Spinal cord (tissue), 10 donors: ENCODE data around the gene SASH3. TPM values are rescaled to one million over a fixed set of nuclear protein-coding genes. Genes with fewer than 3 reads are reported as not detected.
A peak's percentile ranks its signal among the peaks of the same experiment; 100 is the strongest.

Source experiments
- DNase-seq, 6 donors: peaks; one replicate each; pipeline versions ENCODE4 v3.0.0 to v3.0.0-alpha.2; 2013 to 2015; ENCODE audit warnings: low spot score in 6 of 6, low read depth in 4 of 6
- H3K27ac ChIP-seq: one replicate; pipeline ENCODE4 v1.5.1; 2013; ENCODE audit warnings: low read depth, low read length, control low read depth
- H3K27me3 ChIP-seq: one replicate; pipeline ENCODE4 v1.6.1; 2013; ENCODE audit warnings: low read length; ENCODE audit not compliant: control insufficient read depth, insufficient read depth
- H3K36me3 ChIP-seq: one replicate; pipeline ENCODE4 v1.6.1; 2013; ENCODE audit warnings: low read length; ENCODE audit not compliant: control insufficient read depth, insufficient read depth
- H3K4me1 ChIP-seq: one replicate; pipeline ENCODE4 v1.6.1; 2013; ENCODE audit warnings: low read length; ENCODE audit not compliant: control insufficient read depth, insufficient read depth
- H3K4me3 ChIP-seq: one replicate; pipeline ENCODE4 v1.5.1; 2013; ENCODE audit warnings: low read depth, low read length, control low read depth
- H3K9me3 ChIP-seq: one replicate; pipeline ENCODE4 v1.6.1; 2013; ENCODE audit warnings: low read length; ENCODE audit not compliant: control insufficient read depth, insufficient read depth
- WGBS: methylation state at CpG from one replicate; pipeline ENCODE4 v1.1.5; 2013; ENCODE audit warnings: missing lambda C conversion rate; ENCODE audit not compliant: insufficient coverage; 5-methylcytosine and 5-hydroxymethylcytosine counted together
- polyA plus RNA-seq, 2 donors: library from polyadenylated mRNA; unstranded; fragments of 120-200 nt; gene quantifications; one replicate each; pipeline ENCODE4 v1.2.1, GENCODE V29; 2013; ENCODE audit not compliant: insufficient read length in 2 of 2
- total RNA-seq, 2 donors: library from RNA; depleted of rRNA in 1 of 2; stranded (reverse); fragments of 120-200 nt in 1 of 2; fragments of >200 nt in 1 of 2; gene quantifications; one replicate each; pipeline versions ENCODE4 v1.2.3 to v1.2.4, GENCODE V29; 2013 to 2014
- donor health status: healthy.

Gene SASH3
- total and polyA plus RNA-seq, 4 donors = 4.8 to 8.2 (median 5.2) TPM

DNA sequence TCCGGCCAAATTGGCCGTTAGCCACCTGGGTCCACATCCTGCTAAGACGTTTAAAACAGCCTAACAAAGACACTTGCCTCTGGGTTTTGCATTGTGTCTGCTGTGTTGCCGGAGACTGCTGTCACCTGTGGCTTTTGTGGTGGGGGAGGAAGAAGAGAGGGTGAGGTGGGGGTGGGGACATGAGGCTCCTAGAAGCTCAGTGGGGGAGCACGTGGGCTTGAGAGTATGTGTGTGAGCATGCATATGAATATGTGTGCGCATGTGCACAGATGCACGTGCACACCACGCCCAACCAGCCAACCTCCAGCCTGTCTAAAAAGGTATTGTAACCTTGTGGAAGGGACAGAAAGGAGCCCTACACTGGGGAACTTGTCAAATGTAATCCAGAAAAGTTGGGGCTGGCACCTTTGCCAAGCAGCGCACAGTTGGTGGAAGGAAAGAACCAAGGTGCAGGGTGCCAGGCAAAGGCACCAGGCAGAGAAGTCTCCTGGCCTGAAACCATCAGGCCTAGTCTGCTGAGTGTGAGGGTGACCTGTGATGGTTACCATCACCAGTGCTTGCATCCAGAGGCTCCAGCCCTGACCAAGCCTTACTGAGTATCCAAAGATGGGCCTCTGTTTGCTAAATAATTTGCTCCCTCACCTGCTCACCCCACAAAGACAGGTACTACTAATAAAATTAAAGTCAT lies 10.1 kb upstream of the SASH3 start:
- H3K4me3 ChIP-seq = no peak overlapping the region
- H3K36me3 ChIP-seq = no peaks in the 10 kb centered on the region
- no peaks in the 10 kb centered on the region for H3K4me1 ChIP-seq
- H3K9me3 ChIP-seq = no peaks in the 10 kb centered on the region
- no peaks in the 10 kb centered on the region for H3K27me3 ChIP-seq
- no peak overlapping the region for H3K27ac ChIP-seq
- DNase-seq = no peak
- 63% methylated on average over 6 of the region's 9 CpGs for WGBS

DNA sequence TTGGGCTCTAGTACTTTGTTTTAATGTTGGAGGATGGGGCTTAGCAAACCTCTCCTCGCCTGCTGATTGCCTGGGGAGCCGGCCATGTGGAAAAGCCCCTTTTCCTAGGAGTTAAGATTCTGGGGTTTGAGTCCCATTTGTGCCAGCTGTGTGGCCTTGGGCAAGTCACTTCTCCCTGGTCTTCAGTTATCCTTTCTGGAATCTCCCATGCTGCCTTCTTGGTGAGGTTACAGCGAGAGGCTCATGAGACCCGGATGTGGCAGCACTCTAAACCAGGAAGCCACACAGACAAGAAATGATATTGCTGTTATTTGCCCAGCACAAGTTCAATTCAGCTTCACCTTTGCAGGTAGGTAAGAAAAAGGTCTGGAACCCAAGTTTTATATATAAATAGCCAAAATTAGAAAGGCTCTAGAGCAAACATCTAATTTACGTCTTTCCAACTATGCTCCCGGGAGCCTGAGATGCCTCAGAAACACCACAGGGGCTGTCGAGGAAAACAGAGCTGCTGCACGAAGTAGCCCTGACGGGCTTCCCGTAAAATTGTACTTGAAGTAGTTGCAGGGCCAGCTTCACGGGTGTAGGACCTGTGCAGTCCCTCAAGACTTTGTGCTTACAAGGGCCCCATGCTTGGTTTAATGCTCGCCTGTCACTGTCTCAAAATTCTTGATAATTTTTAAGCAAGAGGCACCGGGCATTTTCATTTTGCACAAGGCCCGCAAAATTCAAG lies 8.3 kb upstream of the SASH3 start:
- Histone ChIP-seq H3K27ac (no peak overlapping the region), H3K27me3 (no peaks in the 10 kb centered on the region), H3K4me1 (no peaks in the 10 kb centered on the region), H3K36me3 (no peaks in the 10 kb centered on the region), H3K9me3 (no peaks in the 10 kb centered on the region), H3K4me3 (no peak overlapping the region)
- DNase-seq = no peak
- WGBS = 75% methylated on average over 12 of the region's 14 CpGs

DNA sequence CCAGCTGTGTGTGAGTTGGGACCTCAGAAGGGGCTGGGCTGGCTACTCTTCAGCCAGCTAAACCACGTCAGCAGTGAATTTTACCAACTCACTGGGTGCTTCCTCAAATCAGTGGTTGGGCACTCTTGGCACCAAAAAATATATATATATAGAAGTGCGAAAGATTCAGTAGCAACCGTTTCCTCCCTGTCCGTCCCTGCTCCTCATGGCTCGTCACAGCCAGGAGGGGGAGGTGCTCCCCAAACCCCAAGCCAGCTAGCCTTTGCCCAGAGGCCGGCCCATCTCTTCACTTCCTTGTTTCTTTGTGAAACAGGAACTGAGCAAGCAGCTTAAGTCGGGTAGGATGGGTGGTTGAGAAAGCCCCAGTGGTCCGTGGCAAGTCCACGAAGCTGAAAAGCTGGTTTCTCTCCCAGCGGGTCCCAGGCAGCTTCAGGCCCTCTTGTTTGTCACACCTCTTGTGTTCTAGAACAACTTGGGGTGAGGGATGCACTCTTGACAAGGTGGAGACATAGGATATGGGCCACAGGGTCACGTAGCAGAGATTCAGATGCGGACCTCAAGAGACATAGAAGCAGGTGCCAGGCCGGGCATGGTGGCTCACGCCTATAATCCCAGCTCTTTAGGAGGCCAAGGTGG lies 6.8 kb upstream of the SASH3 start:
- Histone ChIP-seq H3K4me3 (no peak overlapping the region), H3K27ac (no peak overlapping the region), H3K4me1 (peaks cover 7% of the 10 kb centered on the region), H3K27me3 (no peaks in the 10 kb centered on the region), H3K36me3 (no peaks in the 10 kb centered on the region), H3K9me3 (no peaks in the 10 kb centered on the region)
- no peak for DNase-seq
- WGBS = 75% methylated on average over 8 of the region's 14 CpGs

DNA sequence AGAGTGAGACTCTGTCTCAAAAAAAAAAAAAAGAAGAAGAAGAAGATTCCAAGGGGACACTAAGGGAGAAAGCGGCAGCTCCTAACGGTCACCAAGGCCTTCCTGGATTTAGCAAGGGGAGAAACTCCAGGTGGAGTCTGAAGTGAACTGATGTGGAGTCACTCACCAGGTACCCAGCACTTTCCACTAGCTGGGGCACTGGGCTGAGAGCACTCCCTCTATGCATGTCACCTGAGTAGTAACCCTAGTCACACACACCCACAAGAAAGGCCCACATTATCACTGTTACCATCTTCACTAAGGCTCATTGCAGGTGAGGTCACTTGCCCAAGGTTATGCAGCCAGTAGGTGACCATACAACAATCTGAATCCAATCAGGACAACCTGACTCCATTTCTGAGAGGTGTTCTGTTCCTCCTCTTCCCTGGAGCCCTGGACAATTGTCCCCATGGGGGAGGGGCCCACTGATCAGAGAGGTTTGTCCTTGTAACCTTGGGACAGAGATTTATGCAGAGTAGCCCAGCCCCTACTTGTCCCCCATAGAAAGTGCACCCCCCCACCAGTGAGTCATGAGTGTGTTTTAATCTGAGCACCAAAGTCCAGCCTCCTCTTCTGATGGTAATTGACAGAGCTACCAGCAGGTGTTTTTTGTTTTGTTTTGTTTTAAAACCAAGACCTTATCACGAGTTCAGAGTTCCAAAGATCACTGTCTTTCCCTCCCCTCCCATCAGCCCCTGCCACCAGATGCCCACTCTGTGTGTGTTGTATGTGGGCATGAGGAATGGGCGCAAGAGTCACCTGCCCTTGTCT lies 5.9 kb upstream of the SASH3 start:
- Histone ChIP-seq H3K36me3 (no peaks in the 10 kb centered on the region), H3K27ac (no peak overlapping the region), H3K27me3 (no peaks in the 10 kb centered on the region), H3K9me3 (no peaks in the 10 kb centered on the region), H3K4me3 (no peak overlapping the region), H3K4me1 (peaks cover 7% of the 10 kb centered on the region)
- 75% methylated on average over 2 of the region's 4 CpGs for WGBS
- DNase-seq = no peak

GRCh38 chrX:129777218-129778030 lies 2.3 kb upstream of the SASH3 start:
- 56% methylated on average over 27 of the region's 30 CpGs for WGBS
- Histone ChIP-seq H3K4me3 (no peak overlapping the region), H3K27me3 (no peaks in the 10 kb centered on the region)

DNA sequence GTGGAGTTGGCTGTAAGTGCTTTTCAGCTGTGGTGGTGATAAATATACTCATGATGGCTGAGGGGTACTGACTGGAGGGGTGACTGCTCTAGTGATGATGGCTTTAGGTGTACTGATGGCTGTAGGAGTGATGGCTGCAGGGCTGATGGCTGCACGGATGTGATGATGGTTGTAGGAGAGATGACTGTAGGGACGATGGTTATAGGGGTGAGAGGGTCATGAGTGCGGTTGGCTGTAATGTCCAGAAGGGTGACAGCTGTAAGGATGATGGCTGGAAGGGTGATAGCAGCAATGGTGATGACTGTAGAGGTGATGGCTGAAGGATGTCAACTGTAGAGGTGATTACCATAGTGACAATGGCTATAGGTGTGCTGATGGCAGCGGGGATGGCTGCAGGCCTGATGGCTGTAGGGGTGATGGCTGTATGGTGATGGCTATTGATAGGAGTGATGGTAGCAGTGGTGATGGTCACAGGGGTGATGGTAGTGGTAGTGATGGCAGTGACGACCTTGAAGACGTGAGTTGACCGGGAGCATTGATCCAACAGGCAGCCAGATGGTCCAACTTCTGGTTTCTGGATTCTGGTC lies 570 bp upstream of the SASH3 start:
- Histone ChIP-seq H3K27ac (no peak overlapping the region), H3K27me3 (no peaks in the 10 kb centered on the region), H3K4me3 (no peak overlapping the region), H3K4me1 (peaks cover 20% of the 10 kb centered on the region), H3K36me3 (no peaks in the 10 kb centered on the region), H3K9me3 (no peaks in the 10 kb centered on the region)
- DNase-seq = no peak
- WGBS = 82% methylated on average over 7 of the region's 7 CpGs

More at GRCh38 chrX:129777218-129778030, 2.3 kb upstream of the SASH3 start:
- no peaks in the 10 kb centered on the region for H3K36me3 ChIP-seq
- peaks cover 20% of the 10 kb centered on the region for H3K4me1 ChIP-seq
- no peak overlapping the region for H3K27ac ChIP-seq
- H3K9me3 ChIP-seq = no peaks in the 10 kb centered on the region
- DNase-seq = peak in 1 of 6 donors; percentile 7

GRCh38 chrX:129780441-129781105 lies 824 bp downstream of the SASH3 start:
- Histone ChIP-seq H3K4me3 (no peak overlapping the region), H3K36me3 (no peaks in the 10 kb centered on the region), H3K4me1 (peaks cover 24% of the 10 kb centered on the region), H3K27ac (no peak overlapping the region), H3K9me3 (no peaks in the 10 kb centered on the region), H3K27me3 (no peaks in the 10 kb centered on the region)
- WGBS = 79% methylated on average over 5 of the region's 6 CpGs
- DNase-seq = no peak

GRCh38 chrX:129781134-129781672 lies 1.5 kb downstream of the SASH3 start:
- no peaks in the 10 kb centered on the region for H3K9me3 ChIP-seq
- 34% methylated on average over 5 of the region's 8 CpGs for WGBS
- DNase-seq = no peak
- H3K27me3 ChIP-seq = no peaks in the 10 kb centered on the region
- H3K27ac ChIP-seq = no peak overlapping the region
- H3K36me3 ChIP-seq = no peaks in the 10 kb centered on the region
- H3K4me1 ChIP-seq = peaks cover 28% of the 10 kb centered on the region
- no peak overlapping the region for H3K4me3 ChIP-seq
